Neural progenitor cell (in vitro differentiated cells): ENCODE measurements around the gene ITPK1. TPM values are rescaled to one million over a fixed set of nuclear protein-coding genes. Genes with fewer than 3 reads are reported as not detected.
A peak's percentile ranks its signal among the peaks of the same experiment; 100 is the strongest.

Experiments
- DNase-seq: peaks from one replicate; pipeline ENCODE4 v3.0.0-alpha.2; 2016; ENCODE audit warnings: low spot score
- H2AFZ ChIP-seq: fragments of 200-600 bp; sonication (generic); replicated peaks from 2 replicates; pipeline ENCODE4 v1.6.1; 2016; ENCODE audit warnings: antibody characterized with exemption
- H3F3A ChIP-seq: fragments of 200-600 bp; sonication (generic); 2 replicates; pipeline ENCODE4 v1.6.1; 2016; ENCODE audit warnings: antibody characterized with exemption, low read depth
- H3K27ac ChIP-seq: fragments of 200-600 bp; sonication (generic); 2 replicates; pipeline ENCODE4 v1.5.1; 2016; ENCODE audit warnings: mild to moderate bottlenecking
- H3K27me3 ChIP-seq: fragments of 200-600 bp; sonication (generic); 2 replicates; pipeline ENCODE4 v1.6.1; 2016; ENCODE audit warnings: mild to moderate bottlenecking, moderate library complexity
- H3K36me3 ChIP-seq: fragments of 200-600 bp; sonication (generic); 2 replicates; pipeline ENCODE4 v1.5.1; 2016
- H3K4me1 ChIP-seq: fragments of 200-600 bp; sonication (generic); 2 replicates; pipeline ENCODE4 v1.6.1; 2016; ENCODE audit warnings: mixed run types
- H3K4me2 ChIP-seq: fragments of 200-600 bp; sonication (generic); 2 replicates; pipeline ENCODE4 v1.6.1; 2016
- H3K4me3 ChIP-seq: fragments of 200-600 bp; sonication (generic); 2 replicates; pipeline ENCODE4 v1.5.1; 2016
- H3K79me2 ChIP-seq: fragments of 200-600 bp; sonication (generic); 2 replicates; pipeline ENCODE4 v1.6.1; 2016; ENCODE audit warnings: low read depth
- H3K9ac ChIP-seq: fragments of 200-600 bp; sonication (generic); 2 replicates; pipeline ENCODE4 v1.6.1; 2016
- H3K9me3 ChIP-seq: fragments of 200-600 bp; sonication (generic); 2 replicates; pipeline ENCODE4 v1.5.1; 2016; ENCODE audit warnings: low read depth
- H4K20me1 ChIP-seq: fragments of 200-600 bp; sonication (generic); 2 replicates; pipeline ENCODE4 v1.6.1; 2016; ENCODE audit warnings: low read depth
- H3K27ac Mint-ChIP-seq: 3 replicates; pipeline ENCODE4 v1.8.0; 2021; ENCODE audit warnings: mixed read lengths
- H3K27me3 Mint-ChIP-seq: 2 replicates; pipeline ENCODE4 v1.8.0; 2022; ENCODE audit warnings: low read depth, mild to moderate bottlenecking, inconsistent platforms, moderate library complexity, mixed read lengths; ENCODE audit not compliant: insufficient read depth
- H3K36me3 Mint-ChIP-seq: 3 replicates; pipeline ENCODE4 v1.8.0; 2021; ENCODE audit warnings: mixed read lengths
- H3K4me1 Mint-ChIP-seq: 3 replicates; pipeline ENCODE4 v1.8.0; 2021; ENCODE audit warnings: mixed read lengths
- H3K4me3 Mint-ChIP-seq: 3 replicates; pipeline ENCODE4 v1.8.0; 2021; ENCODE audit warnings: mild to moderate bottlenecking, moderate library complexity, mixed read lengths
- H3K9me3 Mint-ChIP-seq: 3 replicates; pipeline ENCODE4 v1.8.0; 2020; ENCODE audit warnings: mixed read lengths
- CTCF ChIP-seq: fragments of 200-600 bp; sonication (generic); IDR thresholded peaks from 2 replicates; pipeline ENCODE4 v1.5.1; 2017; ENCODE audit warnings: antibody characterized with exemption, mild to moderate bottlenecking
- EZH2 ChIP-seq: fragments of 200-600 bp; sonication (generic); IDR thresholded peaks from 2 replicates; pipeline ENCODE4 v1.6.1; 2017; ENCODE audit warnings: antibody characterized with exemption, mild to moderate bottlenecking, moderate library complexity
- EZH2phosphoT487 ChIP-seq: fragments of 200-600 bp; sonication (generic); IDR thresholded peaks from 2 replicates; pipeline ENCODE4 v1.6.1; 2017; ENCODE audit warnings: antibody characterized with exemption
- total RNA-seq: library from RNA; depleted of rRNA; stranded (reverse); fragments of >200 nt; gene quantifications from 2 replicates; pipeline ENCODE4 v1.2.3, GENCODE V29; 2015; ENCODE audit warnings: low replicate concordance

ITPK1 gene
- total RNA-seq, 1 donor from 2014 or later: 25.8 TPM

- H3K4me3 Mint-ChIP-seq: no peak overlapping the region
- H3K27ac Mint-ChIP-seq: no peak overlapping the region
- no peaks in the 10 kb centered on the region for H3K9me3 Mint-ChIP-seq
- H3K27ac ChIP-seq: no peak overlapping the region
- no peak overlapping the region for H3K9ac ChIP-seq
- H3K36me3 ChIP-seq: no peaks in the 10 kb centered on the region
- H3K9me3 ChIP-seq: no peaks in the 10 kb centered on the region
- no peak overlapping the region for H2AFZ ChIP-seq
- no peaks in the 10 kb centered on the region for H3K4me1 ChIP-seq
- H3F3A ChIP-seq: no peaks in the 10 kb centered on the region
- no peak for DNase-seq
- no peaks in the 10 kb centered on the region for H3K36me3 Mint-ChIP-seq
- H3K27me3 Mint-ChIP-seq: peaks cover 10% of the 10 kb centered on the region
- H3K4me2 ChIP-seq: no peak overlapping the region
- no peak for TF ChIP-seq EZH2phosphoT487
- TF ChIP-seq CTCF: no peak
- TF ChIP-seq EZH2: no peak
- no peak overlapping the region for H3K4me3 ChIP-seq
- H3K27me3 ChIP-seq: no peaks in the 10 kb centered on the region
- H3K79me2 ChIP-seq: no peaks in the 10 kb centered on the region
- peaks cover 25% of the 10 kb centered on the region for H4K20me1 ChIP-seq
- peaks cover 26% of the 10 kb centered on the region for H3K4me1 Mint-ChIP-seq
These were observed 110.5 kb downstream of the ITPK1 start for GRCh38 chr14:93005135-93005813.

GRCh38 chr14:93004699-93005082 is 111.0 kb downstream of the ITPK1 start:
- H3K9me3 Mint-ChIP-seq: no peaks in the 10 kb centered on the region
- Histone ChIP-seq H3K4me3 (no peak overlapping the region), H3K27ac (no peak overlapping the region), H3K4me1 (no peaks in the 10 kb centered on the region), H3K4me2 (no peak overlapping the region), H4K20me1 (peaks cover 25% of the 10 kb centered on the region), H3K9me3 (no peaks in the 10 kb centered on the region), H3K27me3 (no peaks in the 10 kb centered on the region), H3F3A (no peaks in the 10 kb centered on the region), H3K9ac (no peak overlapping the region), H3K79me2 (no peaks in the 10 kb centered on the region), H2AFZ (no peak overlapping the region), H3K36me3 (no peaks in the 10 kb centered on the region)
- H3K36me3 Mint-ChIP-seq: no peaks in the 10 kb centered on the region
- no peak overlapping the region for H3K4me3 Mint-ChIP-seq
- H3K27ac Mint-ChIP-seq: peak overlapping the region; percentile 50
- TF ChIP-seq EZH2 (no peak), CTCF (no peak), EZH2phosphoT487 (no peak)
- peaks cover 8% of the 10 kb centered on the region for H3K27me3 Mint-ChIP-seq
- peaks cover 21% of the 10 kb centered on the region for H3K4me1 Mint-ChIP-seq
- DNase-seq: no peak

- Mint-ChIP-seq H3K4me3 (peak overlapping the region; percentile 46), H3K27me3 (peaks cover 5% of the 10 kb centered on the region), H3K36me3 (no peaks in the 10 kb centered on the region), H3K4me1 (peaks cover 20% of the 10 kb centered on the region), H3K27ac (peak overlapping the region; percentile 85), H3K9me3 (no peaks in the 10 kb centered on the region)
- H3K79me2 ChIP-seq: no peaks in the 10 kb centered on the region
- no peak overlapping the region for H2AFZ ChIP-seq
- H3F3A ChIP-seq: no peaks in the 10 kb centered on the region
- peaks cover 25% of the 10 kb centered on the region for H4K20me1 ChIP-seq
- no peak for DNase-seq
- H3K4me3 ChIP-seq: no peak overlapping the region
- H3K36me3 ChIP-seq: no peaks in the 10 kb centered on the region
- no peaks in the 10 kb centered on the region for H3K4me1 ChIP-seq
- no peaks in the 10 kb centered on the region for H3K9me3 ChIP-seq
- no peak overlapping the region for H3K4me2 ChIP-seq
- TF ChIP-seq EZH2phosphoT487 (no peak), EZH2 (no peak), CTCF (no peak)
- no peaks in the 10 kb centered on the region for H3K27me3 ChIP-seq
- no peak overlapping the region for H3K27ac ChIP-seq
- H3K9ac ChIP-seq: no peak overlapping the region
These were observed 111.6 kb downstream of the ITPK1 start for GRCh38 chr14:93003945-93004698.
